CD4-positive, alpha-beta T cell treated with Interleukin-2 at 100 ng/mL for 4 hours (primary cell): ENCODE measurements around the gene NETO2.

Experiments used
- DNase-seq: peaks from one replicate; pipeline ENCODE4 v3.0.0-alpha.2; 2020; ENCODE audit warnings: low spot score

Gene NETO2

DNA sequence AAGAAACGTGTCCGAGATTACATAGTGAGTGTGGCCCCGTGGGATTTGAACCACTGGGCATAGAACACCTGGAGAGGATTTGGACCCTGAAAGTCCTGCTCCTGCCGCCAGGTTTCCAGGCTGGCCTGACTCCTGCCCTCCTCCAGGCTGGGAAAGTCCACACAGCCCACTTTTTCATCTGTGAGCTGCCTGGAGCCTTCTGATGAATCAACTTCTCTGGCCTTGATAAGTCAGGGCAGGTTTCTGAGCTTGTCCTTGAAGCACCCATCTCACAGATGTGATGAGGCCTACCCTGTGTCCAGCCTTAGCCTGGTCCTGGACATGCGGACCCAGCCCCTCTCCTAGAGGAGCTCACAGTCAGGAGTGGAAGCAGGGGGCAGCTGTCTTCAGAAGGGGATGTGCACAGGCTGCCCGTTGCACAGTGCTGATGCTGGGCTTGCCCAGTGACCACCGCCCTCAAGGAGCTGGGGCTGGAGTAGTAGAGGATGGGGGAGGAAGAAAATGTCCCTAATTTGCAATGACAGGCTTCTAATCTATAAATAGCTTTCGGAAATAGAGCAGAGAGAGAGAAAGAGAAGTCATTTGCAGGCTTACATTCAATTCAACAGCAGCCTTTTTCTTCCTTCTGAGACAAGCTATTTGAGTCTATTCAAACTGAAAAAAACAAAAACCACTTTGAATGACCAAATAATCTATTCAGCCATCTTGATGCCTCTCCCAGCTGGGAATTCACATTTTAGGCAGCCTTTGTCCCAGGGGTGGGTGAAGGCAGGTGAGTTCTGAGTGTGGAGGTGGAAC is 96.8 kb downstream of the NETO2 start:
- DNase-seq = no peak

DNA sequence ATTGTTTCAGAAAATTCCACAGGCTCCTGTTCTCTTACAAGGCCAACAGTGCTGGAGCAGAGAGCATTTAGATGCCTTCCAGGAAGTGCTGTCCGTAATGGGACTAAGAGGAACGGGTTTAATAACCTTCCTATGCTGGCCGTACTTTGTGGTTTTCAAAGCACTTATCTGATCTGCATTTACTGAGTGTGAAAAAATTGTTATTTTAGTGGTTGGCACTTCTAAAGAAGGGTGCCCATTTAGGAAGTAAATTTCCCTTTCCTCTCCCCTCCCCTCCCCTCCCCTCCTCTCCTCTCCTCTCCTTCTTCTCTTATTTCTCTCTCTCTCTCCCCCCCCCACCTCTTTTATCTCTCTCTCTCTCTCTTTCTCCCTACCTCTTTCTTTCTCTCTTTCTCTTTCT is 98.3 kb downstream of the NETO2 start:
- DNase-seq = no peak

DNA sequence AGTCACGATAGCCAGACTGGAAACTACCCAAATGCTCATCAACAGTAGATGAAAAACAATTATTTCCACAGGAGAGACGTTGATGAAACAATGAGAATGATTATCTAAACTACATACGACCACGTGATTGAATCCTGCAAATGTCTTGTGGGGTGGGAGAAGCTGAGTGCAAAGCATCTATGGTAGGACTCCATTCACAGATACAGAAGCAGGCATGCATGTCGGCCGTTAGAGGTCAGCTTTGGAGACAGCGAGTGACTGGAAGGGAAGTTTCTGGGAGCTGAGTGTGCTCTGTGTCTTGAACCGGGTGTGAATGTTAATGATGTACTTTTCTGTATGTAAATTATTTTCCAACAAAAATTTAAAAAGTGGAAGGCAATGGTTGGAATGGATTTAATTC is 98.7 kb downstream of the NETO2 start:
- DNase-seq = no peak

DNA sequence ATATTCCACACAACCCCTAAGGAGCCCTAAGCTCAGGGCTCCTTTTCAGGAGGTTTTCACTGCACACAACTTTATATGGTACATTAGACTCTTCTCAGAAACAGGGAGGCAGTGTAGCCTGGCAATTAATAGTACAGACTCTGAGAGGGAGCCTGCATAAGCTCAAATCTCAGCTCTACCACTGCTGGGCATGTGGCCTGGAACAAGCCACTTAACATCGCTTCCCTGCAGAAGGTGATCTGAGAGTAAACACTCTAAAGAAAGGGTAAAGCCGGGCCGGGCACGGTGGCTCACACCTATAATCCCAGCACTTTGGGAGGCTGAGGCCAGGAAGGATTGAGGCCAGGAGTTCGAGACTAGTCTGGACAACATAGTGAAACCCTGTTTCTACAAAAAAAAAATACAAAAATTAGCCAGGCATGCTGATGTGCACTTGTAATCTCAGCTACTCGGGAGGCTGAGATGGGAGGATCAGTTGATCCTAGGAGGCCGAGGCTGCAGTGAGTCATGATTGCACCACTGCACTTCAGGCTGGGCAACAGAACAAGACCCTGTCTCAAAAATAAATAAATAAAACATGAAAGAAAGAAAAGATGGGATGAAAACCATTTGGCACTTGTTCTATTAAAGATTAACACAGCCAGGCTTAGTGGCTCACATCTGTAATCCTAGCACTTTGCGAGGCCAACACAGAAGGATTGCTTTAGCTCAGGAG is 99.6 kb downstream of the NETO2 start:
- DNase-seq = no peak

GRCh38 chr16:47043200-47043599 is 100.5 kb downstream of the NETO2 start:
- no peak for DNase-seq

- peak; percentile 90 for DNase-seq
Observed at GRCh38 chr16:47037746-47038458, 105.8 kb downstream of the NETO2 start.

- DNase-seq = peak; percentile 26
Observed at GRCh38 chr16:47037396-47037745, 106.4 kb downstream of the NETO2 start.

- no peak for DNase-seq
Observed at GRCh38 chr16:47036201-47036600, 107.5 kb downstream of the NETO2 start.

DNA sequence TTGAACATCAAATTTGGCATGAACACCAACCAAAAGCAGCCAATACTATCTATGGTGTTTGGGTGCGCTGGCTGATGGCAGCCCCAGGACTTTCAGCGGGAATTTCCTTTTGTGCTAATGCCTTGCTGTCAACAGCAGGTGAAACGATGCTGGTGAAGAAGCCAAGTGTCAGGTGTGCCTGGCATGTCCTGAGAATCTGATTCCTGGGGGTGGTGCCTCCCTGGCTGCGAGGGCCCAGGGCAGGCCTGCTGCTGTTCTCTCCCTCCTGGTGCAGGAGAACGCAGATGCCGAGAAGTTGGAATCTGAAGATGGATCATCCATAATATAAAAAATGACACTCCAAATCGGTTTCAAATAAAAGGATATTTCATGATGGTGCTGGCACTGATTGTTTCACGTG is 108.3 kb downstream of the NETO2 start:
- no peak for DNase-seq

DNA sequence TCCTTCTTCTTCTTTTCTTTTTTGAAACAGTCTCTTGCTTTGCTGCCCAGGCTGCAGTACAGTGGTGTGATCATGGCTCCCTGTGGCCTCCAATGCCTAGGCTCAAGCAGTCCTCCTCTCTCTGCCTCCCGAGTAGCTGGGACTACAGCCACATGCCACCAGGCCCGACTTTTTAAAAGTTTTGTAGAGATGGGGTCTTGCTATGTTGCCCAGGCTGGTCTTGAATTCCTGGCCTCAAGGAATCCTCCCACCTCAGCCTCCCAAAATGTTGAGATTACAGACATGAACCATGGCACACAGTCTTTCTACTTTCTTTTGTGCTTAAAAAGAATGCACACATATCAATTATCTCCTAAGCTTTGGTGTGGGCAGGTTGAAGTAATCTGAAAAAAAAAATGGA is 109.3 kb downstream of the NETO2 start:
- no peak for DNase-seq

DNA sequence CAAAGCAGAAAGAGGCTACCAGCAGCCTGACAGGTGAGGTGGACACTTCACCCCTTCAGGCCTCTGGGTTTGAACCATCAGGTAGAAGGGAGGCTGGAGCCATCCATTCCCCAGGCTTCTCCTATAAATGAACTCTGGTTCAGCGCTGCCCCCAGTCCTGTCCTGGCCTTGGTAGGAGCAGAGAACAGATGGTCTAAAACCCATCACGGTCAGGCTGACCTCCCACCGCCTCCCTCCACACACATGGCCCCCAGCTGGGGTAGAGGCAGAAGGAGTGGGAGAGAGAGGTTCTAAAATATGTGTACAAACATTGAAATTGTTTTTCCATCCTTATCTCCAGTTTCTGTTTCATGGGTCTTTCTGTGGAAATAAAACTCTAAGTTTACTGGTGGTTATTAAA is 110.6 kb downstream of the NETO2 start:
- DNase-seq = no peak

- no peak for DNase-seq
Observed at GRCh38 chr16:47029724-47030123, 114.0 kb downstream of the NETO2 start.

DNA sequence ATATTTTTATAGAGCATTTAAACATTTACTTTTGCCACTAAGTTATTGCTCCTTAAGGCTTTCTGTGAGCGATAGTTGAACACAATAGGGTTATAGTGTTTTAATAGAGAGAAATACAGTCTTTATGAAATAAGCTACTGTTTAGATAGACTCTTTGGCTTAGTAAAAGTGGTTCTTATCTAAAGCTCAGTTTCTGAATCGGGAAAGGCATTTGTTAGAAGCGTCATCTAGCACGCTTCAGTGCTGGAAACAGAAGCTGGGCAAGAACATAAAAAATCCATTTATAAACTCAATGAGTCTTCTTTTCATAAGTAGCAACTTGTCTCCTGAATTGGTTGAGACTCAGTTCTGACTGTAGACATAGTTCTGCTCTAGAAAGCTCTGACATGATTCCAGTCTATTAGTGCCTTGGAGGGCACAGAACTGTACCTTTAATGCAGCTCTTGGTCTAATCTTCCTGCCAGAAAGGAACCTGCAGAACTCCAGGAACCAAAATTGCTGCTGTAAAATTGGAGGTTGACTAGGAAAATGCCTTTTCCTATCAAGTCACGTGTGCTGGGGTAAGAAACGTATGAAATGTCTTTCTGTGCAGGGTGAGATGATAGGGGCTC is 114.9 kb downstream of the NETO2 start:
- DNase-seq = no peak
